ENCODE measurements around the gene PXDN.
A peak's percentile ranks its signal among the peaks of the same experiment; 100 is the strongest.
"Not testable (repeated sequence)": the region's sequence is repeated elsewhere in the genome, so short reads cannot be mapped to it uniquely, and the experiment has no call there.

The PXDN gene

GRCh38 chr2:1736045-1736444 lies 8.3 kb downstream of the PXDN start:
- no peak for DNase-seq (ENCODE audit: insufficient read length)
- no peak for FAIRE-seq
- TF ChIP-seq POLR2AphosphoS5 (IDR thresholded peaks at IDR 0.05; ENCODE audit: low read depth, low read length) (no peak), POLR2A (IDR thresholded peaks at IDR 0.05; ENCODE audit: low read depth, low read length) (no peak), TAF1 (IDR thresholded peaks at IDR 0.05; ENCODE audit: borderline replicate concordance, low read depth, low read length) (no peak)

DNA sequence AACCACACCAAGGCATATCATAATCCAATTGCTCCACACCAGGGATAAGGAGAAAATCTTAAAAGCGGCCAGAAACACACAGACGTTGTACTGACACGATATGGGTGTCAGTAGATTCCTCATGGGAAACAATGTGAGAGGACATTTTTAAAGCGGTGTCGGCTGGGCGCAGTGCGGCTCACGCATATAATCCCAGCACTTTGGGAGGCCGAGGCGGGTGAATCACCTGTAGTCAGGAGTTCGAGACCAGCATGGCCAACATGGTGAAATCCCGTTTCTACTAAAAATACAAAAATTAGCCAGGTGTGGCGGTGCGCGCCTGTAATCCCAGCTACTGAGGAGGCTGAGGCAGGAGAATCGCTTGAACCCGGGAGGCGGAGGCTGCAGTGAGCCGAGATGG lies 11.0 kb downstream of the PXDN start:
- FAIRE-seq; DNase-seq (ENCODE audit: insufficient read length): not testable (repeated sequence)

DNA sequence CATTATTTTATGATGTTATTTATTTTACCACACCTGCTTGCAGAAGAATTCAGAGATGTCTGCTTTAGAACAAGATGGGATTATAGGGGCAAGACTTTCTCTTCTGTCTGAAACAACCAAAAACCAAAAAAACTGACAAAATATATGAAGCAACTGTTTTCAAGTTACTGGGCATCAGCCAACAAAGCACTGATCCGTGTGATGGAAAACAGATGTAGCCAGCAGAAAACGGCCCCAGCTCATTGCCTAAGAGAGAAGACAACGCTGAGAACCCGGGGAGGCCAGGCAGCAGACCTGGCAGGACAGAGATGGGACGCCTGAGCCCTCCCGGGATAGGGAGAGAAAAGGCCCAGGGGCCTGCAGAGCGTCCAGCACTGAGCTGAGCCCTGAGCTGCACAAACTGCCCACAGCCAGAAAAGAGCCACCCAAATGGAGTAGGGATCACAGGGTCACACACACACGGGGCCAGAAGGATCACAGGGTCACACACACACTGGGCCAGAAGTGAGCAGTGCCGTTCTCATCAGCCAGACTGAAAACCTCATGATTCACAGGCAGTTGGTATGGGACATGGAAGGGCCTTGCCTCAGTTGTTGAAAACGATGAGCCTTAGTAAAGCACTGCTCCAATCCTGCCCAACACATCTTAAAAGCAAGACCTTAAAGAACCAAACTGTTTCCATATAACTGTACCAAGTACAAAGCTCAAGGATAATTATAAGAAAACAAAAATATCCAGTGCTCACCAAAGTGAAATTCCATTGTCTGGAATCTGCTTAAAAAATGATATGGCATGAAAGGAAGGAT lies 12.1 kb downstream of the PXDN start:
- DNase-seq (ENCODE audit: insufficient read length) (no peak), FAIRE-seq (no peak)

GRCh38 chr2:1731447-1731962 lies 12.8 kb downstream of the PXDN start:
- FAIRE-seq (no peak), DNase-seq (ENCODE audit: insufficient read length) (no peak)
- TF ChIP-seq POLR2A (IDR thresholded peaks at IDR 0.05; ENCODE audit: low read depth, low read length) (no peak), POLR2AphosphoS5 (IDR thresholded peaks at IDR 0.05; ENCODE audit: low read depth, low read length) (no peak), TAF1 (IDR thresholded peaks at IDR 0.05; ENCODE audit: borderline replicate concordance, low read depth, low read length) (no peak)

More for the DNA sequence above, 12.1 kb downstream of the PXDN start:
- TF ChIP-seq POLR2A (IDR thresholded peaks at IDR 0.05; ENCODE audit: low read depth, low read length) = no peak
- no peak for TF ChIP-seq TAF1 (IDR thresholded peaks at IDR 0.05; ENCODE audit: borderline replicate concordance, low read depth, low read length)
- TF ChIP-seq POLR2AphosphoS5 (IDR thresholded peaks at IDR 0.05; ENCODE audit: low read depth, low read length) = no peak

DNA sequence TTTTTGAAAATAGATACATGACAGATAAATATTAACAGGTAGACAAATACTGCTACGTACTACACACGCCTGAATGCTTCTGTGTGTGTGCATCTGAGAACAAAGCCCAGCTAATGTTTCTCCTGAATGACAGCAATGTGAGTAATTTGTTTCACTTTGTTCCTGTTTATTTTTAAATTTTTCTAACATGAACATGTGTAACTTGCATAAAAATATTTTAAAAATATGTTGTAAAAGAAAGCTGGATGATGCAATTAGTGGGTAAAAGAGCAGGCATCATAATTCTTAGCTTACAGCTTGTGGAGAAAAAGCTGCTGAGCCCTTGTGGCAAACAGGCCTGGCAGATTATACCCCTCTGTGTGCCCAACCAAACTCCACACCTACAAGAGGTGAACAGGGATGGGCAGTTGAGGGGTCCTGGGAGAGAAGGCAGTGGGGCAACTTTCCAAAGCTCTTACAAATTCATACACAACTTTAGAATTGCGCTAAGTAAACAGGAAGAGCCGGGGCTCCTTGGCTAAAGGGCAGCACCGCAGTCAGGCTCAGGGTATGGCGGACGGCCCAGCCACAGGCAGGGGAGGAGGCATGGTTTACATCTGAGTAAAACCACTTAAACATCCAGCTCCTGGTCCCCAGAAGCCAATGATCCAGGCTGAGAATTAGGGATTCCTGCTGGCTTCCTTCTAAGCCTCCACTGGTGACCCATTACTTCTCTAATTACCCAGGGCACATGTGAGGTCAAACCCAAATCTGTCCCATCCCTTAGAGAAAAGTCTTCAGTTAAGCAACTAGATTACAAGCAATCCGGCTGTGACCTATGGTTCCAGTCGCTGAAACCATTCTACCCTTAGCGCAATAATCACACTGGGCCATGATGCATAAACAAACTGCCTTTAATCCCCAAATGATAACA lies 14.0 kb downstream of the PXDN start:
- TF ChIP-seq POLR2AphosphoS5 (IDR thresholded peaks at IDR 0.05; ENCODE audit: low read depth, low read length) = no peak
- no peak for TF ChIP-seq TAF1 (IDR thresholded peaks at IDR 0.05; ENCODE audit: borderline replicate concordance, low read depth, low read length)
- no peak for TF ChIP-seq POLR2A (IDR thresholded peaks at IDR 0.05; ENCODE audit: low read depth, low read length)
- DNase-seq (ENCODE audit: insufficient read length) (no peak), FAIRE-seq (no peak)

DNA sequence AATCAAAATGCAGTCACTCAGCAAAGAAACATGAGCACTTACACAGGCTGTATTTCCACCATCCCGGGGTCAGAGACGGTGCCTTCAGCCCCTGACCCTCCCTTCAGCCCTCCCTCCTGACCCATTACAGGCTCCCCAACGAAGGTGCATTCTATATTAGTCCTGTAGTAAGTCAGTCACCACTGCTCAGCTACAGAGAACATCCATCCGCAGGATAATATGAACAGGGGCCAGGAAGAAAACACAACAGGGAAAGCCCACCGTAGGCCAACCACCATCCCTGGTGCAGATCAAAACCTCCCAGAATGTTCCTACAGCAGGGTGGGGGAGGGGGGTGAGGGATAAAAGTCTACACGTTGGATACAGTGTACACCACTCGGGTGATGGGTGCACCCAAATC lies 15.1 kb downstream of the PXDN start:
- FAIRE-seq (no peak), DNase-seq (ENCODE audit: insufficient read length) (no peak)
- TF ChIP-seq POLR2AphosphoS5 (IDR thresholded peaks at IDR 0.05; ENCODE audit: low read depth, low read length) = no peak
- TF ChIP-seq POLR2A (IDR thresholded peaks at IDR 0.05; ENCODE audit: low read depth, low read length) = no peak
- TF ChIP-seq TAF1 (IDR thresholded peaks at IDR 0.05; ENCODE audit: borderline replicate concordance, low read depth, low read length) = no peak

GRCh38 chr2:1728821-1729220 lies 15.5 kb downstream of the PXDN start:
- DNase-seq (ENCODE audit: insufficient read length) (no peak), FAIRE-seq (no peak)
- TF ChIP-seq TAF1 (IDR thresholded peaks at IDR 0.05; ENCODE audit: borderline replicate concordance, low read depth, low read length) = no peak
- TF ChIP-seq POLR2AphosphoS5 (IDR thresholded peaks at IDR 0.05; ENCODE audit: low read depth, low read length) = no peak
- no peak for TF ChIP-seq POLR2A (IDR thresholded peaks at IDR 0.05; ENCODE audit: low read depth, low read length)

DNA sequence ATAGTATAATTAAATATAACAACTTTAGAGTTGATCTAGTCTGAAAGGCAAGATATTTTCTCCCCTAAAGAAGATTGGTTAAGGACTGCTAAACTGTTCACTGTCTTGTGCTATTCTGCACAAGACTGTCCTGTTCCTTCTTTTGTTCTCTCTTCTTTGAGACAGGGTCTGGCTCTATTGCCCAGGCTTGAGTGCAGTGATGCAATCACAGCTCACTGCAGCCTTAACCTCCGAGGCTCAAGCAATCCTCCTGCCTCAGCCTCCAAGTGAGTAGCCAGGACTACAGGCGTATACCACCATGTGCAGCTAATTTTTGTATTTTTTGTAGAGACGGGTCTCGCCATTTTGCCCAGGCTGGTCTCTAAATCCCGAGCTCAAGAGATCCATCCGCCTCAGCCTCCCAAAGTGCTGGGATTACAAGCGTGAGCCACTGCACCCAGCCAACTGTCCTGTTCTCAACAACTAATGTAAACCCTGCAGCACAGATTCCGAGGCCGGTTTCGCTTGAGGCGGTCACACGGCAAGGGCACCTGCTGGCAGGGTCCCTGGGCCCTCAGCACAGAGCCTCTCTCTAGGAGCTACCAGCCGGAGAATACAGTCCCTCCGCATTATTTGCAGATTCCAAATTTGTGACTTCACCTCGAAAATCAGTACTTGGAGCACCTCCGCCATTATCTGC lies 16.4 kb downstream of the PXDN start:
- no peak for DNase-seq (ENCODE audit: insufficient read length)
- no peak for FAIRE-seq
- TF ChIP-seq POLR2A (IDR thresholded peaks at IDR 0.05; ENCODE audit: low read depth, low read length) = no peak
- TF ChIP-seq TAF1 (IDR thresholded peaks at IDR 0.05; ENCODE audit: borderline replicate concordance, low read depth, low read length) = no peak
- no peak for TF ChIP-seq POLR2AphosphoS5 (IDR thresholded peaks at IDR 0.05; ENCODE audit: low read depth, low read length)

- FAIRE-seq (no peak), DNase-seq (ENCODE audit: insufficient read length) (no peak)
- TF ChIP-seq TAF1 (IDR thresholded peaks at IDR 0.05; ENCODE audit: borderline replicate concordance, low read depth, low read length) = no peak
Observed at GRCh38 chr2:1727101-1727771, 17.1 kb downstream of the PXDN start.

GRCh38 chr2:1726558-1726957 lies 17.8 kb downstream of the PXDN start:
- FAIRE-seq (no peak), DNase-seq (ENCODE audit: insufficient read length) (no peak)
- TF ChIP-seq TAF1 (IDR thresholded peaks at IDR 0.05; ENCODE audit: borderline replicate concordance, low read depth, low read length) (no peak), POLR2AphosphoS5 (IDR thresholded peaks at IDR 0.05; ENCODE audit: low read depth, low read length) (no peak), POLR2A (IDR thresholded peaks at IDR 0.05; ENCODE audit: low read depth, low read length) (no peak)

DNA sequence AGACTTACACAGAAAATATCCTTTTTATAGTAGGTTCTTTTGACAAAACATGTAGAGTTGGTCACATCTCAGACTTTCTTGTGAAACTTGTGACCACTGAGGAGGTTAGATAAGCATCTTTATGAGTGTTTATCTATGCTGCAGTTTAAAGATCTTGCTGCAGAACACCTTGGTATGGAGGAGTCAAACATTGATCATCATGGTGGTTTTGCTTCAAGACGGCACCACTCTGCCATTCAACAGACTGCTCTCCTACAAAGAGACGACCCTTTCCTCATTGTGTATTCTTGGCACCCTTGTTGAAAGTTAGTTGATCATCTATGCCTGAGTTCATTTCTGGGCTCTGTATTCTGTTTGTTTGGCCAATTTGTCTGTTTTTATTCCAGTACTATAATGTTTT lies 20.0 kb downstream of the PXDN start:
- peak; percentile 27 for FAIRE-seq

More for the DNA sequence above, 20.0 kb downstream of the PXDN start:
- not testable (repeated sequence) for DNase-seq (ENCODE audit: insufficient read length)

Measured in GM12892 (cell line).